DND-41 (cell line): ENCODE data around the gene ZNF652.

Source experiments
- CTCF ChIP-seq: IDR thresholded peaks from 2 replicates; pipeline ENCODE4 v1.5.1; 2012; ENCODE audit warnings: borderline replicate concordance, low read length, moderate library complexity, mild to moderate bottlenecking; ENCODE audit not compliant: poor library complexity, severe bottlenecking; ENCODE audit errors: extremely low read depth
- EZH2 ChIP-seq: IDR thresholded peaks from 3 replicates; pipeline ENCODE4 v1.6.1; 2012; ENCODE audit warnings: borderline replicate concordance, low read depth, mild to moderate bottlenecking, moderate library complexity, low read length, inconsistent platforms; ENCODE audit not compliant: severe bottlenecking

- no peak for TF ChIP-seq CTCF
- no peak for TF ChIP-seq EZH2
Measured at GRCh38 chr17:49356320-49356719, 5.7 kb downstream of the ZNF652 start.
